Thoracic aorta (tissue), 2 donors: ENCODE results near the gene FAM228B. TPM values are rescaled to one million over a fixed set of nuclear protein-coding genes. Genes with fewer than 3 reads are reported as not detected.

ENCODE experiments used
- ATAC-seq: fragments of 150-250 bp; one replicate; pipeline ENCODE4 v1.8.0; 2017; ENCODE audit warnings: low read depth; ENCODE audit not compliant: insufficient number of reproducible peaks, low FRiP score
- DNase-seq: peaks from one replicate; pipeline ENCODE4 v3.0.0-alpha.2; 2020; ENCODE audit warnings: low spot score
- H3K27ac ChIP-seq, 2 donors: fragments of 200-600 bp; sonication (generic); 1 replicate in 1 of 2; 2 replicates in 1 of 2; pipeline ENCODE4 v1.5.1; 2016; ENCODE audit warnings: mild to moderate bottlenecking in 2 of 2, moderate library complexity in 2 of 2
- H3K27me3 ChIP-seq: fragments of 200-600 bp; sonication (generic); replicated peaks from 2 replicates; pipeline ENCODE4 v1.6.0; 2016; ENCODE audit warnings: mild to moderate bottlenecking; ENCODE audit not compliant: insufficient read depth
- H3K36me3 ChIP-seq: fragments of 200-600 bp; sonication (generic); one replicate; pipeline ENCODE4 v1.5.1; 2016
- H3K4me1 ChIP-seq, 2 donors: fragments of 200-600 bp; sonication (generic); 1 replicate in 1 of 2; 2 replicates in 1 of 2; pipeline versions ENCODE4 v1.5.1 to v1.6.0; 2016; ENCODE audit warnings: low read depth in 2 of 2, mild to moderate bottlenecking in 1 of 2; ENCODE audit not compliant: control insufficient read depth in 1 of 2
- H3K4me3 ChIP-seq: fragments of 200-600 bp; sonication (generic); 2 replicates; pipeline ENCODE4 v1.5.1; 2016; ENCODE audit warnings: mild to moderate bottlenecking
- H3K9me3 ChIP-seq: fragments of 200-600 bp; sonication (generic); 2 replicates; pipeline ENCODE4 v1.5.1; 2016
- total RNA-seq, 2 donors: library from RNA; depleted of rRNA; stranded (reverse); fragments of >200 nt; gene quantifications; one replicate each; pipeline versions ENCODE4 v1.1.0 to v1.2.3, GENCODE V29; 2016
- TF ChIP-seq, protein P1 (sequence below): fragments of 200-600 bp; sonication (generic); IDR thresholded peaks from one replicate; pipeline ENCODE4 v1.5.1; 2019; ENCODE audit warnings: antibody characterized with exemption

The FAM228B gene
- total RNA-seq, 2 donors from 2014 or later: 23.6 to 114 TPM

DNA sequence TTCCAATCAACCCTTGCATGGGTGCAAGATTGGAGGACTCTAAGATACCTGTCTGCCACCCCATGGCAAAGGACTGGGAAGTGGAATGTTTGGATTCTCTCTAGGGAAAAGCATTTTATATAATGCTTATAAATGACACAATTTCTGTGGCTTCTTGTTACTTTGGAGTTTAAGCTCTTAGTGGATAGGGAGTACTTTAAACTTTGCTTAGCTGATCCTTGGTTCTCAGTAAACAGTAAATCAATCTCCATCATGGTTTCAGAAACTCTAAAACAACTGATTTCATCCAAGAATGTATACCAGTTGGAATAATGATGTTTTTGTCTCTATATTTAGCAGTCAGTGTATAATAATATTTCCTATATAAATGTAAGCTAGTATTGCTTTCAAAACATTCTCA lies 37.5 kb downstream of the FAM228B start:
- Histone ChIP-seq H3K36me3 (peaks cover 6% of the 10 kb centered on the region), H3K9me3 (no peaks in the 10 kb centered on the region), H3K27ac (no peak overlapping the region), H3K4me1 (no peaks in the 10 kb centered on the region), H3K4me3 (no peak overlapping the region), H3K27me3 (no peaks in the 10 kb centered on the region)
- TF ChIP-seq, protein P1, sequence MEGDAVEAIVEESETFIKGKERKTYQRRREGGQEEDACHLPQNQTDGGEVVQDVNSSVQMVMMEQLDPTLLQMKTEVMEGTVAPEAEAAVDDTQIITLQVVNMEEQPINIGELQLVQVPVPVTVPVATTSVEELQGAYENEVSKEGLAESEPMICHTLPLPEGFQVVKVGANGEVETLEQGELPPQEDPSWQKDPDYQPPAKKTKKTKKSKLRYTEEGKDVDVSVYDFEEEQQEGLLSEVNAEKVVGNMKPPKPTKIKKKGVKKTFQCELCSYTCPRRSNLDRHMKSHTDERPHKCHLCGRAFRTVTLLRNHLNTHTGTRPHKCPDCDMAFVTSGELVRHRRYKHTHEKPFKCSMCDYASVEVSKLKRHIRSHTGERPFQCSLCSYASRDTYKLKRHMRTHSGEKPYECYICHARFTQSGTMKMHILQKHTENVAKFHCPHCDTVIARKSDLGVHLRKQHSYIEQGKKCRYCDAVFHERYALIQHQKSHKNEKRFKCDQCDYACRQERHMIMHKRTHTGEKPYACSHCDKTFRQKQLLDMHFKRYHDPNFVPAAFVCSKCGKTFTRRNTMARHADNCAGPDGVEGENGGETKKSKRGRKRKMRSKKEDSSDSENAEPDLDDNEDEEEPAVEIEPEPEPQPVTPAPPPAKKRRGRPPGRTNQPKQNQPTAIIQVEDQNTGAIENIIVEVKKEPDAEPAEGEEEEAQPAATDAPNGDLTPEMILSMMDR: no peak
- ATAC-seq: no peak
- DNase-seq: no peak

GRCh38 chr2:24162494-24162893 lies 39.2 kb downstream of the FAM228B start:
- no peaks in the 10 kb centered on the region for H3K4me1 ChIP-seq
- no peaks in the 10 kb centered on the region for H3K27me3 ChIP-seq
- no peak for ATAC-seq
- H3K36me3 ChIP-seq: peaks cover 6% of the 10 kb centered on the region
- H3K27ac ChIP-seq: no peak overlapping the region
- TF ChIP-seq, protein P1: no peak
- H3K4me3 ChIP-seq: no peak overlapping the region
- H3K9me3 ChIP-seq: no peaks in the 10 kb centered on the region
- no peak for DNase-seq

DNA sequence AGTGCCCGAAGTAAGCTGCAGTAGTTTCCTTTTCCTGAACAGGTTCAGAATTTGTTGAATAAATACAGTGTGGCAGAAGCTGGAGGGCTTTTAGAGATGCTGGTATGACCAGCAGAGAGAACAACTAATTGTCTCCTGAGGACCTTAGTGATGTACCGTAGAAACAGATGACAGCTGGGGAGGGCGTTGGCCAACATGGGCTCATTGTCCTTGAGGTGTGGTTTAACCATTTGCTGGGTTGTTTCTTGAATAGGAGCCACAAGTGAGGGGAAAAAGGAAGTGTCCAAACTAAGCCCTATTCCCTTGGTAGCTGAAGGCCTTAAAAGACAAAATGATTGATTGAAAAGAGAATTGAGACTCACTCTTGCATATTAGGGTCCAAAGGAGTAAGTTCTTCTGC lies 39.9 kb downstream of the FAM228B start:
- DNase-seq (no peak), ATAC-seq (no peak)
- H3K27ac ChIP-seq: no peak overlapping the region
- H3K4me3 ChIP-seq: no peak overlapping the region
- no peaks in the 10 kb centered on the region for H3K27me3 ChIP-seq
- no peaks in the 10 kb centered on the region for H3K4me1 ChIP-seq
- no peaks in the 10 kb centered on the region for H3K9me3 ChIP-seq
- TF ChIP-seq, protein P1: no peak
- H3K36me3 ChIP-seq: peaks cover 6% of the 10 kb centered on the region

- Histone ChIP-seq H3K27me3 (no peaks in the 10 kb centered on the region), H3K36me3 (peaks cover 6% of the 10 kb centered on the region), H3K9me3 (no peaks in the 10 kb centered on the region), H3K27ac (no peak overlapping the region), H3K4me1 (no peaks in the 10 kb centered on the region), H3K4me3 (no peak overlapping the region)
- DNase-seq: no peak
- ATAC-seq: no peak
- TF ChIP-seq, protein P1: no peak
Measured at GRCh38 chr2:24163601-24164000, 40.3 kb downstream of the FAM228B start.

- no peaks in the 10 kb centered on the region for H3K9me3 ChIP-seq
- TF ChIP-seq, protein P1: peak; percentile 41
- no peaks in the 10 kb centered on the region for H3K27me3 ChIP-seq
- no peak overlapping the region for H3K27ac ChIP-seq
- peaks cover 6% of the 10 kb centered on the region for H3K36me3 ChIP-seq
- DNase-seq (no peak), ATAC-seq (no peak)
- H3K4me3 ChIP-seq: no peak overlapping the region
- no peaks in the 10 kb centered on the region for H3K4me1 ChIP-seq
Measured at GRCh38 chr2:24164416-24164973, 41.2 kb downstream of the FAM228B start.
